Panc1 (cell line): Measurements from ENCODE around the gene ZNF844.

Experiments used
- POLR2AphosphoS5 ChIP-seq: IDR thresholded peaks from 2 replicates; pipeline ENCODE4 v1.6.1; 2012; ENCODE audit warnings: mild to moderate bottlenecking, low read depth, low read length, moderate library complexity
- TCF7L2 ChIP-seq: IDR thresholded peaks from 2 replicates; pipeline ENCODE4 v1.6.1; 2011; ENCODE audit warnings: mild to moderate bottlenecking, low read depth, low read length, inconsistent platforms
- TF ChIP-seq, protein P1 (sequence below): fragments of 450-650 bp; IDR thresholded peaks from 2 replicates; pipeline ENCODE4 v1.5.1; 2017; ENCODE audit warnings: mild to moderate bottlenecking
- TF ChIP-seq, protein P2 (sequence below), 2 experiments: IDR thresholded peaks; 2 replicates each; pipeline ENCODE4 v1.6.1; 2011 to 2012; ENCODE audit warnings: low read depth in 2 of 2, control low read depth in 1 of 2, low read length in 1 of 2, mild to moderate bottlenecking in 1 of 2, moderate library complexity in 1 of 2; ENCODE audit not compliant: insufficient read depth in 1 of 2

DNA sequence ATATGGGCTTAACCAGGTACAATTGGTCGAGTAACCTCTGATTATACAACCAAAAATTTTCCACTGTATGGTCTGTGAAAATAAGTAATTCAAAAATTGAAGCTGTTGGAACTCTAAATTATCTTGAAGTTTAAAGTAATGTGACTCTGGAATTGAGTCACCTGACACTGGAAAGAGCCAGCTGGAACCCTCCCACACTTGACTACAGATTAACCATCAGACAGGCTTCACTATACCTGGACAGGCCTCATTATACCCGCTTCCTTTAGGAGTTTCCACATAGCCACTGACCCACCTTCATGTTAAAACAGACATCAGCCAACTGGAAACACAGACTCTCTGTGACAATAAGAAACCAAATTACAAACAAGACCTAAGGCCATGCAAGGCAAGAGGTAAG, 30.3 kb upstream of the ZNF844 start:
- TF ChIP-seq, protein P1, sequence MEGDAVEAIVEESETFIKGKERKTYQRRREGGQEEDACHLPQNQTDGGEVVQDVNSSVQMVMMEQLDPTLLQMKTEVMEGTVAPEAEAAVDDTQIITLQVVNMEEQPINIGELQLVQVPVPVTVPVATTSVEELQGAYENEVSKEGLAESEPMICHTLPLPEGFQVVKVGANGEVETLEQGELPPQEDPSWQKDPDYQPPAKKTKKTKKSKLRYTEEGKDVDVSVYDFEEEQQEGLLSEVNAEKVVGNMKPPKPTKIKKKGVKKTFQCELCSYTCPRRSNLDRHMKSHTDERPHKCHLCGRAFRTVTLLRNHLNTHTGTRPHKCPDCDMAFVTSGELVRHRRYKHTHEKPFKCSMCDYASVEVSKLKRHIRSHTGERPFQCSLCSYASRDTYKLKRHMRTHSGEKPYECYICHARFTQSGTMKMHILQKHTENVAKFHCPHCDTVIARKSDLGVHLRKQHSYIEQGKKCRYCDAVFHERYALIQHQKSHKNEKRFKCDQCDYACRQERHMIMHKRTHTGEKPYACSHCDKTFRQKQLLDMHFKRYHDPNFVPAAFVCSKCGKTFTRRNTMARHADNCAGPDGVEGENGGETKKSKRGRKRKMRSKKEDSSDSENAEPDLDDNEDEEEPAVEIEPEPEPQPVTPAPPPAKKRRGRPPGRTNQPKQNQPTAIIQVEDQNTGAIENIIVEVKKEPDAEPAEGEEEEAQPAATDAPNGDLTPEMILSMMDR = no peak
- TF ChIP-seq POLR2AphosphoS5 = no peak
- no peak for TF ChIP-seq TCF7L2
- TF ChIP-seq, protein P2, sequence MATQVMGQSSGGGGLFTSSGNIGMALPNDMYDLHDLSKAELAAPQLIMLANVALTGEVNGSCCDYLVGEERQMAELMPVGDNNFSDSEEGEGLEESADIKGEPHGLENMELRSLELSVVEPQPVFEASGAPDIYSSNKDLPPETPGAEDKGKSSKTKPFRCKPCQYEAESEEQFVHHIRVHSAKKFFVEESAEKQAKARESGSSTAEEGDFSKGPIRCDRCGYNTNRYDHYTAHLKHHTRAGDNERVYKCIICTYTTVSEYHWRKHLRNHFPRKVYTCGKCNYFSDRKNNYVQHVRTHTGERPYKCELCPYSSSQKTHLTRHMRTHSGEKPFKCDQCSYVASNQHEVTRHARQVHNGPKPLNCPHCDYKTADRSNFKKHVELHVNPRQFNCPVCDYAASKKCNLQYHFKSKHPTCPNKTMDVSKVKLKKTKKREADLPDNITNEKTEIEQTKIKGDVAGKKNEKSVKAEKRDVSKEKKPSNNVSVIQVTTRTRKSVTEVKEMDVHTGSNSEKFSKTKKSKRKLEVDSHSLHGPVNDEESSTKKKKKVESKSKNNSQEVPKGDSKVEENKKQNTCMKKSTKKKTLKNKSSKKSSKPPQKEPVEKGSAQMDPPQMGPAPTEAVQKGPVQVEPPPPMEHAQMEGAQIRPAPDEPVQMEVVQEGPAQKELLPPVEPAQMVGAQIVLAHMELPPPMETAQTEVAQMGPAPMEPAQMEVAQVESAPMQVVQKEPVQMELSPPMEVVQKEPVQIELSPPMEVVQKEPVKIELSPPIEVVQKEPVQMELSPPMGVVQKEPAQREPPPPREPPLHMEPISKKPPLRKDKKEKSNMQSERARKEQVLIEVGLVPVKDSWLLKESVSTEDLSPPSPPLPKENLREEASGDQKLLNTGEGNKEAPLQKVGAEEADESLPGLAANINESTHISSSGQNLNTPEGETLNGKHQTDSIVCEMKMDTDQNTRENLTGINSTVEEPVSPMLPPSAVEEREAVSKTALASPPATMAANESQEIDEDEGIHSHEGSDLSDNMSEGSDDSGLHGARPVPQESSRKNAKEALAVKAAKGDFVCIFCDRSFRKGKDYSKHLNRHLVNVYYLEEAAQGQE (IDR thresholded peaks at IDR 0.05; ENCODE audit: insufficient read depth in 1 of 2, low read depth in 2 of 2, low read length in 1 of 2) = no peak
